HEK293T (cell line): Measurements from ENCODE around the gene EDIL3.

Experiments
- CTCF ChIA-PET: fragments of 350-600 bp; formaldehyde crosslinking; extraction: SDS; loops from one replicate; lab custom pipeline; 2021; ENCODE audit warnings: antibody characterized with exemption, inconsistent platforms; lab: Yijun Ruan, JAX
- POLR2A ChIA-PET: fragments of 350-600 bp; formaldehyde crosslinking; extraction: SDS; loops from one replicate; lab custom pipeline; 2020; ENCODE audit warnings: antibody characterized with exemption, inconsistent platforms; lab: Yijun Ruan, JAX
- DNase-seq: peaks from one replicate; pipeline ENCODE4 v3.0.0; 2012; ENCODE audit warnings: mixed read lengths; ENCODE audit errors: extremely low spot score
- ARNT ChIP-seq: fragments of 450-650 bp; IDR thresholded peaks from 2 replicates; pipeline ENCODE4 v1.6.1; 2017; ENCODE audit warnings: mild to moderate bottlenecking
- BHLHE40 ChIP-seq: fragments of 450-650 bp; IDR thresholded peaks from 2 replicates; pipeline ENCODE4 v1.6.1; 2016; ENCODE audit warnings: mild to moderate bottlenecking, moderate library complexity, borderline replicate concordance
- CTBP1 ChIP-seq: fragments of 450-650 bp; IDR thresholded peaks from 2 replicates; pipeline ENCODE4 v1.6.1; 2016; ENCODE audit warnings: borderline replicate concordance
- ELF4 ChIP-seq: fragments of 450-650 bp; IDR thresholded peaks from 2 replicates; pipeline ENCODE4 v1.6.1; 2017; ENCODE audit warnings: antibody characterized with exemption
- FOXA1 ChIP-seq: fragments of 450-650 bp; IDR thresholded peaks from 2 replicates; pipeline ENCODE4 v1.6.1; 2016; ENCODE audit warnings: mild to moderate bottlenecking
- FOXK2 ChIP-seq: fragments of 450-650 bp; IDR thresholded peaks from 2 replicates; pipeline ENCODE4 v1.6.1; 2016; ENCODE audit warnings: mild to moderate bottlenecking
- FOXM1 ChIP-seq: fragments of 450-650 bp; IDR thresholded peaks from 2 replicates; pipeline ENCODE4 v1.6.1; 2017; ENCODE audit warnings: mild to moderate bottlenecking, borderline replicate concordance
- HDGF ChIP-seq: fragments of 450-650 bp; IDR thresholded peaks from 2 replicates; pipeline ENCODE4 v1.6.1; 2017; ENCODE audit warnings: antibody characterized with exemption, borderline replicate concordance
- L3MBTL2 ChIP-seq: fragments of 450-650 bp; conservative IDR thresholded peaks from 2 replicates; pipeline ENCODE4 v1.6.1; 2016; ENCODE audit warnings: mild to moderate bottlenecking
- LEF1 ChIP-seq: fragments of 450-650 bp; IDR thresholded peaks from 2 replicates; pipeline ENCODE4 v1.6.1; 2017; ENCODE audit warnings: mild to moderate bottlenecking, borderline replicate concordance
- NFRKB ChIP-seq: fragments of 450-650 bp; IDR thresholded peaks from 2 replicates; pipeline ENCODE4 v1.6.1; 2016; ENCODE audit warnings: mild to moderate bottlenecking, moderate library complexity
- PKNOX1 ChIP-seq: fragments of 450-650 bp; IDR thresholded peaks from 2 replicates; pipeline ENCODE4 v1.6.1; 2016
- SP1 ChIP-seq: fragments of 450-650 bp; IDR thresholded peaks from 2 replicates; pipeline ENCODE4 v1.6.1; 2017
- SUZ12 ChIP-seq: fragments of 450-650 bp; IDR thresholded peaks from 2 replicates; pipeline ENCODE4 v1.6.1; 2016; ENCODE audit warnings: mild to moderate bottlenecking
- TARDBP ChIP-seq: fragments of 450-650 bp; IDR thresholded peaks from 2 replicates; pipeline ENCODE4 v1.6.1; 2016
- ZNF384 ChIP-seq: fragments of 450-650 bp; IDR thresholded peaks from 2 replicates; pipeline ENCODE4 v1.6.1; 2016

EDIL3 gene

GRCh38 chr5:84381502-84382362 lies 2.9 kb downstream of the EDIL3 start:
- TF ChIP-seq HDGF, result no peak
- TF ChIP-seq NFRKB, result no peak
- TF ChIP-seq FOXM1, result no peak
- no peak for TF ChIP-seq LEF1
- no peak for TF ChIP-seq ARNT
- ChIA-PET POLR2A (interaction anchor here (0.7 kb wide), 1 partner anchor 22 kb away, joined by 3 read pairs; no protein-coding TSS in a partner anchor), CTCF (no interaction called here)
- no peak for DNase-seq

GRCh38 chr5:84379749-84380148 lies 4.9 kb downstream of the EDIL3 start:
- no peak for TF ChIP-seq LEF1
- no peak for TF ChIP-seq FOXA1
- TF ChIP-seq SP1, result no peak
- TF ChIP-seq BHLHE40, result no peak
- ChIA-PET POLR2A (no interaction called here), CTCF (interaction anchor here (0.6 kb wide), 1 partner anchor 23 kb away, joined by 3 read pairs; no protein-coding TSS in a partner anchor)
- DNase-seq, result no peak

- CTCF ChIA-PET, result no interaction called here
These were observed 5.7 kb downstream of the EDIL3 start for GRCh38 chr5:84378961-84379360.

GRCh38 chr5:84378420-84378819 lies 6.3 kb downstream of the EDIL3 start:
- TF ChIP-seq ELF4, result no peak
- TF ChIP-seq SP1, result no peak
- no peak for TF ChIP-seq FOXK2
- TF ChIP-seq PKNOX1, result no peak
- TF ChIP-seq TARDBP, result no peak
- no peak for DNase-seq
- POLR2A ChIA-PET, result interaction anchor here (0.7 kb wide), 1 partner anchor 13 kb away, joined by 3 read pairs; no protein-coding TSS in a partner anchor
- CTCF ChIA-PET, result no interaction called here

More at GRCh38 chr5:84378961-84379360, 5.7 kb downstream of the EDIL3 start:
- DNase-seq, result no peak
- POLR2A ChIA-PET, result interaction anchor here (0.7 kb wide), 1 partner anchor 13 kb away, joined by 3 read pairs; no protein-coding TSS in a partner anchor
- TF ChIP-seq TARDBP, result no peak
- TF ChIP-seq ARNT, result no peak
- TF ChIP-seq FOXA1, result no peak
- no peak for TF ChIP-seq SUZ12
- no peak for TF ChIP-seq FOXM1
- TF ChIP-seq CTBP1, result no peak
- no peak for TF ChIP-seq SP1
- no peak for TF ChIP-seq LEF1
- TF ChIP-seq L3MBTL2, result no peak
- TF ChIP-seq ELF4, result no peak
- no peak for TF ChIP-seq FOXK2
- no peak for TF ChIP-seq HDGF
- TF ChIP-seq NFRKB, result no peak
- no peak for TF ChIP-seq ZNF384
- no peak for TF ChIP-seq PKNOX1

GRCh38 chr5:84376346-84376745 lies 8.3 kb downstream of the EDIL3 start:
- DNase-seq, result no peak
- CTCF ChIA-PET, result no interaction called here
- POLR2A ChIA-PET, result no interaction called here
- TF ChIP-seq CTBP1, result no peak
- no peak for TF ChIP-seq LEF1
- TF ChIP-seq TARDBP, result no peak
- TF ChIP-seq FOXA1, result no peak

- ChIA-PET CTCF (no interaction called here), POLR2A (no interaction called here)
- TF ChIP-seq SUZ12 (no peak), ARNT (no peak), ELF4 (no peak), PKNOX1 (no peak), SP1 (no peak), LEF1 (no peak), BHLHE40 (no peak), TARDBP (no peak), FOXM1 (no peak), HDGF (no peak)
- no peak for DNase-seq
These were observed 10.1 kb downstream of the EDIL3 start for GRCh38 chr5:84374568-84374967.

GRCh38 chr5:84373506-84373905 lies 11.2 kb downstream of the EDIL3 start:
- TF ChIP-seq FOXA1, result no peak
- TF ChIP-seq SP1, result no peak
- TF ChIP-seq TARDBP, result no peak
- TF ChIP-seq HDGF, result no peak
- no peak for TF ChIP-seq ELF4
- TF ChIP-seq CTBP1, result no peak
- TF ChIP-seq FOXM1, result no peak
- TF ChIP-seq BHLHE40, result no peak
- TF ChIP-seq L3MBTL2, result no peak
- no peak for TF ChIP-seq LEF1
- no peak for TF ChIP-seq PKNOX1
- TF ChIP-seq ARNT, result no peak
- ChIA-PET POLR2A (no interaction called here), CTCF (no interaction called here)
- no peak for DNase-seq
